GM19452 (cell line): Measurements from ENCODE around the gene KCNF1.

Experiments used
- ATAC-seq: cut with Tn5 transposase; IDR thresholded peaks from one replicate; pipeline ENCODE4 v1.9.1; 2021; ENCODE audit not compliant: unreplicated experiment

KCNF1 gene, protein sequence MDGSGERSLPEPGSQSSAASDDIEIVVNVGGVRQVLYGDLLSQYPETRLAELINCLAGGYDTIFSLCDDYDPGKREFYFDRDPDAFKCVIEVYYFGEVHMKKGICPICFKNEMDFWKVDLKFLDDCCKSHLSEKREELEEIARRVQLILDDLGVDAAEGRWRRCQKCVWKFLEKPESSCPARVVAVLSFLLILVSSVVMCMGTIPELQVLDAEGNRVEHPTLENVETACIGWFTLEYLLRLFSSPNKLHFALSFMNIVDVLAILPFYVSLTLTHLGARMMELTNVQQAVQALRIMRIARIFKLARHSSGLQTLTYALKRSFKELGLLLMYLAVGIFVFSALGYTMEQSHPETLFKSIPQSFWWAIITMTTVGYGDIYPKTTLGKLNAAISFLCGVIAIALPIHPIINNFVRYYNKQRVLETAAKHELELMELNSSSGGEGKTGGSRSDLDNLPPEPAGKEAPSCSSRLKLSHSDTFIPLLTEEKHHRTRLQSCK

DNA sequence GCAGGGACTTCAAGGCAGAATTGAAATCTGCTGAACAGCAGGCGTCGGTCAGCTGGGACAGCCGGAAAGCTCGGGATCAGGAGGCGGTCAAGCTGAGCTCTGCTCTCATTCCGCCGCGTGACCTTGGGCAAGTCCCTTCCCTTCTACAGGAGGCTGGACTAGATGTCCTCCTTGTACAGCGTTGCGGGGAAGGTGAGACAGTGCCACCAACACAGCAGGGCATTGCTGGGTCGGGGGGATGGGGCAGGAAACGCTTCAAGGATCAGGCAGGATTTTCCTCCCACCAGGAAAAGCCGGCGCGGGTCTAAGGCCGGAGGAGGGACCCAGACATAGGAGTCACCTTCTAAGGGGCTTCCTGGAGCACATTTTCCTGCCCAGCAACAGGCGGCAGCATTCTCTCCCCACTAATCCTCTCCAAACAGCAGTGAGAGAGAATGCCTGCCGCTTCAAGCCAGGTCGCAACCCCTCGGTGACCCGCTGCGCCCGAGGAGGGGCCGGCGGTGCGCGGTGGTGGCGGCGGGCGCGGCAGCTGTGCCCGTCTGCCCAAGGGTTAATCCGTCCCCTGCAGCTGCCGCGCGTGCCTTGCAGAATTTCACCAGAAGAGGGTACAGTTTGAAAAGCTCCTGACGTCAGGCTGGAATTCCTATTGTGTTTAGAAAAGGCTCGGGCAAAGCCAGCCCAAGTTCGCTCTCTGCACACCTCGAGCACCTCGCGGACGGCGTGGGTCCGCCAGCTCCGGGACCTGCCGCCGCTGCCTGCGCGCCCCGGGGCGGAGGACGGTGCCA lies at the start of gene KCNF1:
Gene KCNF1, plus strand, starts transcription at position 644 of the 785 bp plus-strand sequence. CDS start 493 bp downstream, outside the sequence.
- ATAC-seq: no peak

DNA sequence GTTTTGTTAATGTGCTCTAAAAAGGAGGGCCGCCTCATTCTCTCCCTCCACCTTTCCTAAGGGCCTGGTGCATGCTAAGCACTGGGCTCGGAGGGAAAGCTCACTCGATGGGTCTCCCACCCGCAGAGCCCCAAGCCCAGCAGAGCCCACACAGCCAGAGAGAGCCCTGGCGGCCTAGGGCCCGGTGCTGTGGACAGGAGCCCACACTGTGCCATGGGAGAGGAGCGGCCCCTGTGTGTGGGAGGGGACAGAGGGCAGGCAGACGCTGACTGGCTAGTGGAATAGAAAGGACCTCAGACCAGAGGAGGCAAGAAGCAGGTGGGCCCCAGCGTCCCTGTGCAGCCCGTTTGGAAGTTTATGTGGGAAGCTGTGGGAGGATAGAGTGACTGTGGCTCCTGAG lies 49.4 kb upstream of the KCNF1 start:
- ATAC-seq: no peak

DNA sequence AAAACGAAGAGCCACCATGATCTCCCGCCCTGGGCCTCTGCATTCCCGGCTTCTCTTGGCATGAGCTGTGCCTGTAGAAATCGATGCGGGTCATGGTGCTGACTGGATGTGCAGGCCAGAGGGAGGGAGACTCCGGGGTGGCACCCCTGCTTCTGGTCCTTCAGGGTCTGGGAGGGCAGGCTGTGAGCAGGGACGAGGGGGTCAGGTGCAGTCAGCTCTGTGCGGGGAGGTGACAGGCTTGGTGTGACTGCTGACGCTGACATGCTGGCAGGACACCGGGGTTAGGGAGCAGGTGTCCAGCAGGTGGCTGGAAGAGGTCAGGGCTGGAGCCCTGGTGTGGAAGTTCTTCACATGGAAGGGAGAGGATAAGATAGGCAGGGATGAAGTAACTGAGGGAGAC lies 48.7 kb upstream of the KCNF1 start:
- no peak for ATAC-seq

DNA sequence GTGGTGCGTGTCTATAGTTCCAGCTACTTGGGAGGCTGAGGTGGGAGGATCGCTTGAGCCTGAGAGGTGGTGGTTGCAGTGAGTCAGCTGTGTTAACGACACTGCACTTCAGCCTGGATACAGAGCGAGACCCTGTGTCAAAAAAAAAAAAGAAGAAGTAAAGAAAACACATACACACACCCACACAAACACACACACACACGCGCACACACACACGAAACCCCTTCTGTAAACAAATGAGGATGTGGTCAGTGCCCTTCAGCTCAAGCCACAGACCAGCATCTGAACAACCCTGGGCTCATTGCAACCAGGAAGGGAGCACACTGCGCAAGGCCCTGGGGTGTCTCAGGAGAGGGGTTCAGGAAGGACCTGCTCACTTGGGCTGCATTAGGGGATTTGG lies 47.9 kb upstream of the KCNF1 start:
- peak; percentile 77 for ATAC-seq

DNA sequence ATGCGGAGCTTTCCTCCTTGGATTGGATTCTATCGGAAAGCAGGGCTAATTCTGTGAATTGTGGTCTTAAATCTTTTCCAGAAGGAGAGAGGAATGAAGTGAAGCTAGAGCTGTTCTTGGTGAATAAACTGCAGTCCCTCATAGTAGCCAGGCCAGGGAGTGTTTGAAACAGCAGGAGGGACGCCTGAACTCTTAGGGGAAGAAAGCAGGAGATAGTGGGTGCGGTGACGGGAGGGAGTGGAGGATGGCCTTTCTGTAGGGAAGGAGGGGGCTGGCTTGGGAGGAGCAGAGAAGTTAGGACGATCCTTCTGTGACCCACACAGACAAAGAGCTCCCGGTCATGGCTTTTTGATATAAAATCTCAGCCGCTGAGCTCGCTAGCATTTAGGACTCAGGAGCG lies 47.5 kb upstream of the KCNF1 start:
- ATAC-seq: no peak

DNA sequence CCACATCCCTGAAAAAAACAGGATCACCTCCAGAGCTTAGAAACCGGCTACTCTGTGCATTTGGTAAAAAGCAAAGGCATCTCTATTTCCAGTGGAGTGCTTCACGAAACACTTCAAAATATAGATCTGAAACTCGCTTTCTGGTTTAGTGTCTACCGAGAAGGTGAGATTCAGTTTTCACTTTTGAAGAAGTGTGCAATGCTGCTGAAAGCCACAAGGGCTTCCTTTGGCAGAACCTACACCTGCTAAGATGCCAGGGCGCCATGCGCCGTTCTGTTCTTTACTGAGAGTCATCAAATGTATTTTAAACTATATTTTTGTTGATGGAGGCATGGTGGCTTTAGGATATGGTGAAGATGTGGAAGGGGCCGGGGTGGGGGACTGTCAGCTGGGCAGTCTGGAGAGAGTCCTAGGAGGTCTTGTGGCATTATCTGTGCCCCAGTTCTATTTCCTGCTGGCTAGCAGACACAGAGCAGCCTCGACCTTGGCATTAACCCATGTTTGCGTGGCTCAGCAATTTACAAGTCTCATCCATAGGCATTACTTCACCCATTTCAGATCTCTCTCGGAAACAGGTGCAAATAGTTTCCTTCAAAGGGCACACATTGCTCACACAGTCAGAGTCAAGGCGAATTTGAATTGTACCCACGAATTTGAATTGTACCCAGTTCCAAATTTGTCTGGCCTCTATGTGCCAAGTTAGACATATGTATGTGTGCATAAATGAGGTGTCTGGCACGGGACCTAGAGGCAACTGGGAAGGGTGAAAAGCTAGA lies 46.7 kb upstream of the KCNF1 start:
- peak; percentile 84 for ATAC-seq

DNA sequence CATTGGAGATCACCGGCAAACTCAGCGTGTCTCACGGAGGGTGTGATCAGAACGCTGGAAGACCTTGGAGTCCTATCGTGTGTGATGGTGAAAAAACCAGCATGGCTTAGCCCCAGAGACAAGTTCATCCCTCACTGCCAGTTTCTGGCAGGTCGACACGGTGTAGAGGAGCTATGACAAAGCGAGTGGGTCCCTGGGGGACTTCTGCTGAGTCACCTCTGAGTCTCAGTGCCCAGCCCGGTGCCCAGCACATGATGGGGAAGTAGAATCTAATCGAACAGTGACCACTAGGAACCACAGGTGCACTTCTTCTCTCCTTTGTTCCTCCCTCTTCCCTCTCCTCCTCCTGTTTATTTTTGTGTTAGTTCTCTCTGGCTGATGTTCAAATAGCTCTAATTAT lies 45.9 kb upstream of the KCNF1 start:
- no peak for ATAC-seq

DNA sequence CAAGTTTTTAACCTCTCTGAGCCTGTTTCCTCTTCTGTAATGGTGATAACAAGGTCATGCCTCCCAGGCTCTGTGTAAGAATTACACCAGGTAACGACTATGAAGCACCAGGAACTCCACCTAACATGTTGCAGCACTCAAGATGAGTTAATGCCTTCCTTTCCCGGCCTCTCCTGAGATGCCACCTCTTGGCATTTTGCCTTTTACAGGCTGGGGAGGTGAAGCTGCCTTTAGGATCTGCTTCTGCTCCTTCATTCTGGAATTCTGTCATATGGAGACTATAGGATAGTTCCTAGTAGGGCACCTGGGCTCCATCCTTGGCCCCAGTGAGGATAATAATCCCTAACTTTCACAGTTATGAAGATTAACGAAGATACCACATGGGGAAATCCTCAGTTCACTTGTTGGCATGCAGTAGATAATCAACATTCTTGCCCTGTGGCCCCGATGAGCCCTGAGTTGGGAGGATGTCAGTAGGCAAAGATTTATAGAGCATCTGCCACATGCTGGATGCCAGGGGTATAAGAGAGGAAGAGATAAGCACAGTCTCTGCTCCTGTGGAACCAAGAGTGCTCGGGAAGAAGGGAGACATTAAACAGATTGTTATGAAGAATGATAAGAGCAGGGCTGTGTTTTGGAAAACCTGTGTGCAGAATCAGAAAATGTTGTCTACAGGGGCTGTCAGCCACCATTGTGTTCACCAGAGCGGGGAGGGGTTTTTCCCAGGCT lies 43.9 kb upstream of the KCNF1 start:
- no peak for ATAC-seq

DNA sequence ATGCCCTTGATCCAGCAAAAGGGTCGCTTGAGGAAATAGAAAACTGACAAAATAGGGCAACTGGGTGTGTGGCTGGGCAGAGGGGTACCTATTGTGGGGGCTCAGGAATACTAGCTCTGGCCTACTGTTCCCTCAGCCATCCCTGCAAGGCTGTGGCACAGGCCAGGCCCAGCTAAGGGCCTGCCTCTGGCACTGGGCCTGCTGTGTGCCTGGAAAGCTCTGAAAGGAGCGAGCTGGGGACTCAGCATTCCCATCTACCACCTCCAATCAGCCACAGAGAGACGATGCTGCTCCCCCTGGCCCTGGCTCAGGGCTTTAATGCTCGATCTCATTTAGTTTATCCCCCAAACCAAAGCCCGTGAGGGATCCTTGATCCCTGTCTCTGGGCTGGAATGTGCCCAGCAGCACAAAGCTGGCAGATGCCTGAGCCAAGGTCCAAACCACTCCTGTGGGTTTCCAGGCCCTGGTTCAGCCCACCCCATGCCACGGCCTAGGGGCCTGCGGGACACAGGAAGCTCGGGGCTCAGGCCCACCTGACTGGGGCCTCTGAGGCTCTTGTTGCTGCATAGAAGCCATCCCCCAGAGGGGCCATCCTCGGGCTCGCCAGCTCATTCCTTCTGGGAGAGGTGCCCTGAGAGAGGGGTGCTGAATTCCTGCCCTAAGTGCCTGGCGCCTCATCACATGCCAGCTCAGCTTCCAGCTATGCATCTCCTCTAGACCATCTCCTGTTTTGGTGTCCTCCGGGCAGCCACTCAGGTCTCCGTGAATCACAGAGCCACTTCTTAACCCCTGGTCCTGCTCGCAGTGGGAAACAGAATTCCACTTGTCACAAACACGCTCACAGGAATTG lies 43.0 kb upstream of the KCNF1 start:
- ATAC-seq: no peak

DNA sequence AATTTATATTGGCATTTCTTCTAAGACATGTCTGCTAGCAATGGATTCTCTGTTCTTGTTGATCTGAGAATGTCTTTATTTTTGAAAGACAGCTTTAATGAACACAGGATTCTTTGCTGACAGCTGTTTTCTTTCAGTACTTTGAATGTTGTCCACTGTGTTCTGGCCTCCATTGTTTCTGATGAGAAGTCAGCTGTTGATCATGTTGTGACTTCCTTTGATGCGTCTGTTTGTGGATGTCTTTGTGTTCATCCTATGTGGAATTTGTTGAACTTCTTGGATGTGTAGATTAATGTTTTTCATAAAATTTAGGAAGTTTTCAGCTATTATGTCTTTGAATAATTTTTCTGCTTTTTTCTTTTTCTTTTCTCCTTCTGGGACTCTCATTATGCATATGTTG lies 39.8 kb upstream of the KCNF1 start:
- ATAC-seq: no peak

DNA sequence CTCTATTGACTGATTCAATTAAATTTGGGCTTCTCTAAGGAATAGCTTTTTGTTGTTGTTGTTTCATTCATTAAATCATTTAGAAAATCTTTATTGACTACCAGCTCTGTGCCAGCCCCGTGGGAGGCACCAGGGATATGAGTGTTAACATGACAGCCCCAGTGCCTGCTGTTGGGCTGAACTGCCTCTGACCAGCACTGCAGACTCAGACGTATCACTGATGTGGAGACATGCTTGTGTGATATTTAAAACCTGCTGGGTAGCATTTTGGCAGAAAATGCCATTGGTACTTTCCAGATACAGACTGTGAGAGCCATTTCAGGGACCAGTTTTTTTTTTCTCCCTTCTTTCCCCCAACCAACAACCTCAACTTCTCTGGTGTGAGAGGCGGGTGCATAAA lies 38.6 kb upstream of the KCNF1 start:
- no peak for ATAC-seq

DNA sequence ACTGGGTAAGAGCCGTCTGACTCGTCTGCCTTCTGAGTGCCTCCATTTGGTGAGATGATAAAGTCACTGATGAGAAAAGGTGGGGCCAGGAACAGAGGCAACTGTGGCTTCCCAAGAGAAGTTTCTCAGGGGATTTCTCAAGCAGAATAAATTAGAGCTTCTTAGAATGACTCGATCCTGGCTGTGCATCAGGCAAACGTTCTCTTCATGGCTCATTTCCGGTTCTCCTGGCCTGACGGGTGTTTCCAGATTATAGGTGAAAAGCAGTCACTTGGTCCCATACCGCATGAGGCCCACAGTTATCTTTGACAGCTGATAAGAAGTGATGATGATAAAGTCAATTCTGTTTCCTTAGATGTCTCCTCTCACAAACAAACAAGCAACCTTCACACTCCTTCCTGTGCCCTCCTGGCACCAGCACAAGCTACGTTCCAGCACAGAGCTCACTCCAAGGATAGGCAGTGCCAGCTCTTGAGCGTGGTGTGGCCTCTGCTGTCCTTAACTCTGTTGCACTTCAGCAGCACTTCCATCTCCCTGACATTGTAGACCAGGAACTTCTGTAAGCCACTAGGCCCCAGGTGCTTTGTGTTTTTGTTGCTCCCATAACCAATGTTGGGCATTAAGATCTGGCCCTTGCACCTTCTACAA lies 37.8 kb upstream of the KCNF1 start:
- no peak for ATAC-seq

DNA sequence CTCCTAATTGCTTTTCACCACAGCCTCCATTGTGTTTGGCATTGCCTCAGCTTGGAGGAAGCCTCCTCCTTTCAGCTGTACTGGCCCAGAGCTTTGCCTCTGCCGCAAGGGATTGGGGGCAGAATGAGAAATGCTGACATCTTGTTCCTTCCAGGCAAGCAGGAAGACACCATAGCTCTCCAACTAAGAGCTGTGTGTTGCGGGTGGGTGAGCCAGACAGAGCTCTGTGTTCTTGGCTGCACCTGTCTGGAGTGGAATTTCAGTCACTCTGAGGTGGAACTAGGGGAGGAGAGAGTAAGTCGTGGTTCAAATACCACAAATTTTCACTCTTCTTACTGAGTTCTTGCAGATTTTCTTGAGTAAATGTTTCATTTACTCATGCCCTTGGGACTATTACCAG lies 36.6 kb upstream of the KCNF1 start:
- ATAC-seq: no peak

DNA sequence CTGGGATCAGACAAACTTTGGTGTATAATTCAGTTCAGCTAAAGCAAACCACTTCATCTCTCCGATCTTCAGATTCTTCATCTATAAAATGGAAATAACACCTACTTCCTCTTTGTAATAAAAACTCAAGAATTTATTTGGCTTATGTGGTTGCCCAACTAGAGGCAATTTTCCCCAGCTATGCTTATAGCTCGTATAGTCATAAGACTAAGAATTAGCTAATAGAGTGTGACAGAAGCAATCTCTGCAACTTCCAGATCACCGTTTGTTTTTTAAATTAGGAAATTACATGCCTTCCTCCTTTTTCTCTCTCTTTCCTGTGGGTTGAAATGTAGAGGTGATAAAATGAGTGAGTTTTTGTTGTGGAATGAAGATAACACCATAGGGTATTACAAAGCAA lies 35.3 kb upstream of the KCNF1 start:
- no peak for ATAC-seq

DNA sequence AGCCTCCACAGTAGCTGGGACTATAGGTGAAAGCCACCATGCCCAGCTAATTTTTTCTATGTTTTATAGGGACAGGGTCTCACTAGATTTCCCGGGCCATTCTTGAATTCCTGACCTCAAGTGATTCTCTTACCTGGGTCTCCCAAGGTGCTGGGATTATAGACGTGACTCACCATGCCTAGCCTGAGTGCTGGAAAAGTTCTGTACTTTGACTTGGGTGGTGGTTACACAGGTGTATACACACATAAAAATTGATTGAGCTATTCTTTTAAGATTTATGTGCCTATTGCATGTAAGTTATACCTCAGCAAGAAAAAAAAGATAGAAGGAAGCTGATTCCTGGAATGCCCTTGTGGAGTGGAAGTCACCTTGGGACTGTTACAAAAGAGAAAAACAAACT lies 34.8 kb upstream of the KCNF1 start:
- no peak for ATAC-seq

DNA sequence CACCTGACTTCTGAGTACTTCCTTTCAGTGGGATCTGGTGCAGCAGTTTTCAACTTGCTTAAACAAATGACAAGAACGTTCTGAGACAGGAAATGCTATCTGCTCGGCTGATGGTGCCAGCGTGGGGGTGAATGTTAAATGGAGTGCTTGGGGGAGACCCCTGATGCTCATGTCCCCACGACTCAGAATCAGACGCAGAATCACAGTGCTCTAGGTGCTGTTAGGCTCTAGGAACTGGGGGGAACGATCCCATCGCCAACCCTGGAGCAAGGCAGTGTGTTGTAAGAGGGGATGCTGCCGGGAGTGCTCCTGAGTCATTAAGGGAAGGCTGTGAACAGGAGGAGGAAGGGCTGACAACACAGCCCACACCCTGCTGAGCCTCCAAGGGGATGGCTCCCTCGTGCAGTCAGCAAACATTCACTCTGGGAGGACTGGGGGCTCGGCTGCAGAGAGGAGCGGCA lies 34.1 kb upstream of the KCNF1 start:
- no peak for ATAC-seq

DNA sequence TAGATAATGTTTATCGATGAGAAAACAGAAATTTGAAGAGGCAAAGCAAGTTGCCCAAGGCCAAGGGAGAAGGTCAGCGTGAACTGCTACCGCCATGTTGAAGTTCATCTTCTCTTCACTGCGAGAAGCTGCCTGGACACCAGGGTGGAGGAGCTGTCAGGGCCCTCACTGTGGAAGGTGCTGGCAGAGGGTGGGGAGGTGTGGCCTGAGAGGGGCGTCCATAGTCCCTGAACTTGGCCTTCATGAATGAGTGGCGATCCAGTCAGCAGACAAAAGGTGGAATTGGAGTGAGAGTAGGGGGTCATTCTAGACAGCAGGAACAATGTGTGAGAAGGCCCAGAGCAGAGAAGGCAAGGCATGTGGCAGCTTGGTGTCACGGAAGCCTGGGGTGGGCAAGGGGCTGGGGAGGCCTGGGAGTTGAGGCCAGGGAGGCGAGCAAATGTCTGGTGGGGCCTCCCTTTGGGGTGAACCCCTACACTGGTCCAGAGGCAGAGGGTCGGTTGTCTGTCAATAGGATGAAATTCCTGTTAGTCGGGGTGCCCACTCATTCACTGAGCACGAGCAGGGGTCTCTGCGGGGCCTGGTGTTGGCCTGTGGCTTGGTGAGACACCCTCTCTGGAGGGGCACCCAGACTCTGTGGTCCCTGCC lies 33.3 kb upstream of the KCNF1 start:
- no peak for ATAC-seq

DNA sequence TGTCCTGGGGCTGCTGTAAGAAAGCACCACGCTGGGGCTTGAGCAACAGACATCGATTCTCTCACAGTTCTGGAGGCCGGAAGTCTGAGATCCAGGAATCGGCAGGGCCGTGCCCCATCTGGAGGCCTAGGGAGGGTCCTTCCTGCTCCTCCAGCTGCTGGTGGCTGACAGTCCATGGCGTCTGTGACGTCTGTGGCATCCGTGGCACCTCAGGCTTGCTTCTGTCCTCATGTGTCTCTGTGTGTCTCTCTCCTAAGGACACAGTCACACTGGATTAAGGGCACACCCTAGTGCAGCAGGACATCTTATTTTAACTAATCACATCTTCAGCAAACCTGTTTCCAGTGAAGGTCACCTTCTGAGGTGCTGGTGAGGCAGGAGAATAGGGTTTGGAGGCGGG lies 32.6 kb upstream of the KCNF1 start:
- ATAC-seq: no peak
